Nephron progenitor cell (in vitro differentiated cells): ENCODE results near the gene NDUFA5.

ENCODE experiments used
- DNase-seq: peaks from one replicate; pipeline ENCODE4 v3.0.0; 2021
- H3K27ac Mint-ChIP-seq: 2 replicates; pipeline ENCODE4 v1.8.0; 2021; ENCODE audit warnings: mild to moderate bottlenecking, moderate library complexity, mixed read lengths
- H3K27me3 Mint-ChIP-seq: 2 replicates; pipeline ENCODE4 v1.8.0; 2021; ENCODE audit warnings: mild to moderate bottlenecking, low read depth, mixed read lengths; ENCODE audit not compliant: poor library complexity
- H3K36me3 Mint-ChIP-seq: 2 replicates; pipeline ENCODE4 v1.8.0; 2021; ENCODE audit warnings: low read depth, mixed read lengths
- H3K4me1 Mint-ChIP-seq: 2 replicates; pipeline ENCODE4 v1.8.0; 2021; ENCODE audit warnings: mixed read lengths
- H3K4me3 Mint-ChIP-seq: 2 replicates; pipeline ENCODE4 v1.8.0; 2021; ENCODE audit warnings: mild to moderate bottlenecking, moderate library complexity, mixed read lengths
- H3K9me3 Mint-ChIP-seq: 2 replicates; pipeline ENCODE4 v1.8.0; 2021; ENCODE audit warnings: mild to moderate bottlenecking, moderate library complexity, mixed read lengths
- TF ChIP-seq, protein P1 (sequence below): fragments of 200-600 bp; sonication (generic); IDR thresholded peaks from 2 replicates; pipeline ENCODE4 v1.5.0; 2021; ENCODE audit warnings: antibody characterized with exemption

Gene NDUFA5

DNA sequence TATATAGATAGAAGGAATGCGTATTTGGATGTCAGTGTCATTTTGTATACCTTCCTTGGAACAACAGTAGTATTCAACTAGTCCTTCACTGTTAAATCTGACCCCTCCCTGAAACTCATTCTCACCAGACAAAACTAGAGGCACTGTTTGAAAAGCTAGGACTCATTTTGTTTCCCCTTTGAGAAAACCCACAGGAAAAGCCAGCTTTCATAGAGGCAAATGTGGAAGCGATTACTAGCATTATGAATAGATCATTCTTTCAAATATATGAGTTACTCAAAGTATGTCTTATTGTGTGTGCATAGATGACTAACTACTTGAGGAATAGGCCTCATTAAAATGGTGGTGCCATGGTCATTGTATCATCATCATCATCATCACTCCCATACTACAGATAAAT is 42.1 kb upstream of the NDUFA5 start:
- H3K9me3 Mint-ChIP-seq: no peaks in the 10 kb centered on the region
- peaks cover 2% of the 10 kb centered on the region for H3K27me3 Mint-ChIP-seq
- H3K27ac Mint-ChIP-seq: peak overlapping the region; percentile 38
- H3K4me1 Mint-ChIP-seq: peaks cover 13% of the 10 kb centered on the region
- no peak for DNase-seq
- TF ChIP-seq, protein P1, sequence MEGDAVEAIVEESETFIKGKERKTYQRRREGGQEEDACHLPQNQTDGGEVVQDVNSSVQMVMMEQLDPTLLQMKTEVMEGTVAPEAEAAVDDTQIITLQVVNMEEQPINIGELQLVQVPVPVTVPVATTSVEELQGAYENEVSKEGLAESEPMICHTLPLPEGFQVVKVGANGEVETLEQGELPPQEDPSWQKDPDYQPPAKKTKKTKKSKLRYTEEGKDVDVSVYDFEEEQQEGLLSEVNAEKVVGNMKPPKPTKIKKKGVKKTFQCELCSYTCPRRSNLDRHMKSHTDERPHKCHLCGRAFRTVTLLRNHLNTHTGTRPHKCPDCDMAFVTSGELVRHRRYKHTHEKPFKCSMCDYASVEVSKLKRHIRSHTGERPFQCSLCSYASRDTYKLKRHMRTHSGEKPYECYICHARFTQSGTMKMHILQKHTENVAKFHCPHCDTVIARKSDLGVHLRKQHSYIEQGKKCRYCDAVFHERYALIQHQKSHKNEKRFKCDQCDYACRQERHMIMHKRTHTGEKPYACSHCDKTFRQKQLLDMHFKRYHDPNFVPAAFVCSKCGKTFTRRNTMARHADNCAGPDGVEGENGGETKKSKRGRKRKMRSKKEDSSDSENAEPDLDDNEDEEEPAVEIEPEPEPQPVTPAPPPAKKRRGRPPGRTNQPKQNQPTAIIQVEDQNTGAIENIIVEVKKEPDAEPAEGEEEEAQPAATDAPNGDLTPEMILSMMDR: no peak
- no peak overlapping the region for H3K4me3 Mint-ChIP-seq
- H3K36me3 Mint-ChIP-seq: no peaks in the 10 kb centered on the region

DNA sequence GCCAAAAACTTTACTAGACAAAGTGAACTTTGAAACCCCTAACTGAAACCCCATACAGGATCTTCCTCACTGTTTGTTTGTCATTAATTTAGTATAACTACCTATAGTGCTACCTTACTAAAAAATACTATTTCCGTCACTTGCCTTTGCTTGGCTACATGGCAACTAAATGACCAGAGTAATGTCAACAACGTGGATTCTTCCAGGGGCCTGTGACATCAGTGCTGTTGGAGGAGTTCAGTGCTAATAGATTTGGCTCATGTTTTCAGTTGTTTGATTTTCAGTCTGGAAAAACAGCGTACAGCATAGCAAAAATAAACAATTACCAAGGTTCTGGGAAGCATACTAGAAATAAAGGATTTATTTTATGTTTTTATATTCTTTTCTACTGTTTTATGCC is 41.0 kb upstream of the NDUFA5 start:
- TF ChIP-seq, protein P1: no peak
- Mint-ChIP-seq H3K4me1 (peaks cover 21% of the 10 kb centered on the region), H3K36me3 (peaks cover 4% of the 10 kb centered on the region), H3K27ac (no peak overlapping the region), H3K27me3 (peaks cover 7% of the 10 kb centered on the region), H3K4me3 (no peak overlapping the region), H3K9me3 (peaks cover 8% of the 10 kb centered on the region)
- DNase-seq: no peak

DNA sequence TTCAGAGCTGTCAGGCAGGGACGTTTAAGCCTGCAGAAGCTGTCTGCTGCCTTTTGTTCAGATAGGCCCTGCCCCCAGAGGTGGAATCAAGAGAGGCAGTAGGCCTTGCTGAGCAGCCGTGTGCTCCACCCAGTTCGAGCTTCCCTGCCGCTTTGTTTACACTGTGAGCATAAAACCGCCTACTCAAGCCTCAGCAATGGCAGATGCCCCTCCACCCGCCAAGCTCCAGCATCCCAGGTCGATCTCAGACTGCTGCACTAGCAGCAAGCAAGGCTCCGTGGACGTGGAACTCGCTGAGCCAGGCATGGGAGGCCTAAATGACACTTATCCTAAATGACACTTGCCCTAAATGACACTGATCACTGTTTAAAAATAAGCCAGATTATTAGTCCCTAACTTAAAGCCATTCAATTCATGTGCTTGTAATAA is 37.2 kb upstream of the NDUFA5 start:
- TF ChIP-seq, protein P1: no peak
- Mint-ChIP-seq H3K9me3 (peaks cover 13% of the 10 kb centered on the region), H3K4me1 (peaks cover 21% of the 10 kb centered on the region), H3K4me3 (no peak overlapping the region), H3K27ac (no peak overlapping the region), H3K27me3 (peaks cover 7% of the 10 kb centered on the region), H3K36me3 (peaks cover 6% of the 10 kb centered on the region)
- peak; percentile 17 for DNase-seq

DNA sequence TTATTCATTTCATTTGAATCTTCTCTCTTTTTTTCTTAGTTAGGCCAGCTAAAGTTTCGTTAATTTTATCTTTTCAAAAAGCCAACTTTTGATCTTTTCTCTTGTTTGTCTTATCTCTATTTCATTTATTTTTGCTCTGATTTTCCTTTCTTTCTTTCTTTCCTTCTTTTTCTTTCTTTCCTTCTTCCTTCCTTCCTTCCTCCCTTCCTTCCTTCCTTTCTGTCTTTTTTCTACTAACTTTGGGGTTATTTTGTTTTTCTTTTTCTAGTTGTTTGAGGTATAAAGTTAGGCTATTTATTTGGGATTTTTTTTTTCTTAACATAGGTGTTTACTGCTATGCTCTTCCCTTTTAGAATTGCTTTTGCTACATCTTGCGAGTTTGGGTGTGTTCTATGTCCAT is 30.8 kb upstream of the NDUFA5 start:
- TF ChIP-seq, protein P1: no peak
- H3K4me3 Mint-ChIP-seq: no peak overlapping the region
- no peaks in the 10 kb centered on the region for H3K4me1 Mint-ChIP-seq
- H3K36me3 Mint-ChIP-seq: no peaks in the 10 kb centered on the region
- H3K27me3 Mint-ChIP-seq: peaks cover 9% of the 10 kb centered on the region
- peaks cover 4% of the 10 kb centered on the region for H3K9me3 Mint-ChIP-seq
- DNase-seq: no peak
- H3K27ac Mint-ChIP-seq: no peak overlapping the region

DNA sequence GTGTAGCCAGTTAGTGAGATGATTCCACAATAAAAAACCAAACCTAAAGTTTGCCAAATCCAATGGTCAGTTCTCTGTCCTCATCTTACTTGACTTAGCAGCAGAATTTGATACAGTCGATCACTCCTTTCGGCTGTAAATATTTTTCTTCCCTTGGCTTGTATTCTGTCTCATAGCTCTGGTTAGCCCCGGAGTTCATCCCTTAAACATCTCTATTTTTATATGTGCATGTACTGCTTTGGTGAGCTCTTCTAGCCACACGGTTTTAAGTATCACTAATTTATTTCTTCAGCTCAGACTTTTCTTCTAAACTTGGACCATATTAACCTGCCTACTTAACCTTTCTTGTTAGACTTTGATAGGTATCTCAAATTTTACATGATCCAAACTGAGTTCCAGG is 26.2 kb upstream of the NDUFA5 start:
- TF ChIP-seq, protein P1: no peak
- Mint-ChIP-seq H3K27ac (no peak overlapping the region), H3K27me3 (peaks cover 19% of the 10 kb centered on the region), H3K36me3 (no peaks in the 10 kb centered on the region), H3K4me3 (no peak overlapping the region), H3K4me1 (peaks cover 4% of the 10 kb centered on the region), H3K9me3 (no peaks in the 10 kb centered on the region)
- no peak for DNase-seq

DNA sequence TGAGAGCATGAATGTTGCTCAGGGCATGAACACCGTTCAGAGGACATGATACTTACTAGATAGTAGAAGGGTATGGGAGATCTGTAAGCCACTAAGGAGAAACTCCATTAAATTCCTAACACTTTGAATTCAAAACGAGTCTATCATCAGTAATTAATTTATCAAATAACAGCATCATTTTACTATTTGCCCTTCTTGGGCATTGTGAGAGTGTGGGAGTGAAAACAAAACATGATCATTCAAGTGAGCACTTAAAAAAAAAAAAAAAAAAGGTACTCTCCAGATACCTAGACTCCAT is 23.5 kb upstream of the NDUFA5 start:
- H3K27ac Mint-ChIP-seq: no peak overlapping the region
- H3K36me3 Mint-ChIP-seq: no peaks in the 10 kb centered on the region

More for the DNA sequence above, 23.5 kb upstream of the NDUFA5 start:
- TF ChIP-seq, protein P1: no peak
- peaks cover 15% of the 10 kb centered on the region for H3K27me3 Mint-ChIP-seq
- no peak for DNase-seq
- no peak overlapping the region for H3K4me3 Mint-ChIP-seq
- peaks cover 4% of the 10 kb centered on the region for H3K4me1 Mint-ChIP-seq
- H3K9me3 Mint-ChIP-seq: no peaks in the 10 kb centered on the region
